Measurements from ENCODE around the gene SARM1.

The SARM1 gene

GRCh38 chr17:28369684-28370034, 1.8 kb upstream of the SARM1 start:
- FAIRE-seq = no peak

GRCh38 chr17:28370035-28370743, 1.3 kb upstream of the SARM1 start, which contains the start of gene VTN:
Gene VTN, minus strand, starts transcription at chr17:28370307. Its CDS starts 104 bp downstream, at chr17:28370203.
- FAIRE-seq = no peak

- FAIRE-seq = no peak
Measured at GRCh38 chr17:28370744-28371103, 770 bp upstream of the SARM1 start.

DNA sequence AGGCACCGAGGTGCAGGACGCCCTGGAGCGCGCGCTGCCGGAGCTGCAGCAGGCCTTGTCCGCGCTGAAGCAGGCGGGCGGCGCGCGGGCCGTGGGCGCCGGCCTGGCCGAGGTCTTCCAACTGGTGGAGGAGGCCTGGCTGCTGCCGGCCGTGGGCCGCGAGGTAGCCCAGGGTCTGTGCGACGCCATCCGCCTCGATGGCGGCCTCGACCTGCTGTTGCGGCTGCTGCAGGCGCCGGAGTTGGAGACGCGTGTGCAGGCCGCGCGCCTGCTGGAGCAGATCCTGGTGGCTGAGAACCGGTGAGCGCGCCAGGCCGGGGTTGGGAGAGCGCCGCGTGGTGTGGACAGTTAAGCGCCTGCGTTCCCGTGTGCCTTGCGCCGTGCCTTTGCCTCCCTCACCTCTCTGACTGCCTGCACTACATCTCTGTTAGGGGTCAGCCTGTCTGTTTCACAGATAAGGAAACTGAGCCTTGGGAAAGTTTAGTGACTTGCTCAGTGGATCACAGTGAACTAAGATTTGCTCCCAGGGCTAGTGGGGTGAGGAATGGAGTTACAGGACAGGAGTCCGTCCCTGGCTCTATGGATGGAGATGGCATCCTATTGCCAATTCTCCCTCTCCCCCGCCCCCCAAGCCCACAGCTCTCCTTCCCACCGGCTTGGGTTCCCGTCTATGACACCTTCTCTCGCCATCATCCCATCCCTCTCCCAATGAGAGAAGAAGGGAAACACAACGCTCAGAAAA, 880 bp downstream of the SARM1 start:
- no peak for FAIRE-seq

GRCh38 chr17:28372945-28373274, 1.4 kb downstream of the SARM1 start:
- FAIRE-seq = no peak

- FAIRE-seq = no peak
Measured at GRCh38 chr17:28379814-28380801, 8.6 kb downstream of the SARM1 start.

DNA sequence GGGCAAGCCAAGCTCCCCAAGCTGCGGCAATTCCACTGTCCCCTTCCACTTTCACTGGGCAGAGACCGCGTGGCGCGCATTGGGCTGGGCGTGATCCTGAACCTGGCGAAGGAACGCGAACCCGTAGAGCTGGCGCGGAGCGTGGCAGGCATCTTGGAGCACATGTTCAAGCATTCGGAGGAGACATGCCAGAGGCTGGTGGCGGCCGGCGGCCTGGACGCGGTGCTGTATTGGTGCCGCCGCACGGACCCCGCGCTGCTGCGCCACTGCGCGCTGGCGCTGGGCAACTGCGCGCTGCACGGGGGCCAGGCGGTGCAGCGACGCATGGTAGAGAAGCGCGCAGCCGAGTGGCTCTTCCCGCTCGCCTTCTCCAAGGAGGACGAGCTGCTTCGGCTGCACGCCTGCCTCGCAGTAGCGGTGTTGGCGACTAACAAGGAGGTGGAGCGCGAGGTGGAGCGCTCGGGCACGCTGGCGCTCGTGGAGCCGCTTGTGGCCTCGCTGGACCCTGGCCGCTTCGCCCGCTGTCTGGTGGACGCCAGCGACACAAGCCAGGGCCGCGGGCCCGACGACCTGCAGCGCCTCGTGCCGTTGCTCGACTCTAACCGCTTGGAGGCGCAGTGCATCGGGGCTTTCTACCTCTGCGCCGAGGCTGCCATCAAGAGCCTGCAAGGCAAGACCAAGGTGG, 9.8 kb downstream of the SARM1 start:
- no peak for FAIRE-seq

GRCh38 chr17:28384281-28385036, 13.0 kb downstream of the SARM1 start:
- no peak for FAIRE-seq

DNA sequence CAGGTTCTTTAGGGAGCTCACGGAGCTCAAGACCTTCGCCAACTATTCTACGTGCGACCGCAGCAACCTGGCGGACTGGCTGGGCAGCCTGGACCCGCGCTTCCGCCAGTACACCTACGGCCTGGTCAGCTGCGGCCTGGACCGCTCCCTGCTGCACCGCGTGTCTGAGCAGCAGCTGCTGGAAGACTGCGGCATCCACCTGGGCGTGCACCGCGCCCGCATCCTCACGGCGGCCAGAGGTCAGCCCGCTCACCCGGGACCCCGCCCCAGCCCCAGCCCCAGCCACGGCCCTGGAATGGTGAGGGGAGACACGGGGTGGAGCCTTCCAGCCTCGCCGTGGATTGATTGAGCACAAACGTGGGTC, 13.5 kb downstream of the SARM1 start:
- no peak for FAIRE-seq

GRCh38 chr17:28385406-28385805, 13.9 kb downstream of the SARM1 start:
- FAIRE-seq = no peak

DNA sequence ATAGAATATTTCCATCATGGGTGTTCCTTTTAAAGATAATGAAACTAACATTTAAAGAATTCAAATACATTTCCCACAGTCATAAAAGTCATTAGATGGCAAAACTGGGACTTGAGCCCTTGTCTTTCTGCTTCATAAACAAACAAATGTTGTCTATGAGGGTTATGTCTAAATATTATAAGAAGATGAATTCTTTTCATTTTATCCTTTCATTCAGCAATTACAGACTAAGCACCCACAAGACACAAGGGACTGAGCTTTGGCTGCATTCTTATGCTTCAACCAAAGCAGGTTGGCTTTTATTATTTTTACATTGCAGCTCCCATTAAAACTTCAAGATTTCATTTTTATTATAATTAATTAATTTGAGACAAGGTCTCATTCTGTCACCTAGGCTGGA, 14.9 kb downstream of the SARM1 start:
- no peak for FAIRE-seq

GRCh38 chr17:28388106-28388505, 16.6 kb downstream of the SARM1 start:
- no peak for FAIRE-seq

DNA sequence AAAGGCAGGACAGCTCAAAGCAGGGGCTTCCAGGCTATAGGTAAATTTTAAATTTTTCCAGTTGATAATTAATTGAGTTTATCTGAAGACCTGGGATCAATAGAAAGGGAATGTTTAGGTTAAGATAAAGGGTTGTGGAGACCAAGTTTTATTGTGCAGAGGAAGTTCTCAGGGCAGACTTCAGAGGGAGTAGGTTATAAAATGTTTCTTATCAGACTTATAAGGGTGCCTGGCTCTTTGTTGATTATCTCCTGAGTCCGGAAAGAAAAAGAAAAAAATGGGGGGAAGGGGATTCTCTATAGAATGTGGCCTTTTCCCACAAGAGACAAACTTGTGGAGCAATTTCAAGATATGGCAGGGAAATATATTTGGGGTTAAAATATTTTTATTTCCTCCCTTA, 18.6 kb downstream of the SARM1 start:
- no peak for FAIRE-seq

GRCh38 chr17:28390563-28390962, 19.1 kb downstream of the SARM1 start:
- no peak for FAIRE-seq

GRCh38 chr17:28390984-28391383, 19.5 kb downstream of the SARM1 start:
- no peak for FAIRE-seq

DNA sequence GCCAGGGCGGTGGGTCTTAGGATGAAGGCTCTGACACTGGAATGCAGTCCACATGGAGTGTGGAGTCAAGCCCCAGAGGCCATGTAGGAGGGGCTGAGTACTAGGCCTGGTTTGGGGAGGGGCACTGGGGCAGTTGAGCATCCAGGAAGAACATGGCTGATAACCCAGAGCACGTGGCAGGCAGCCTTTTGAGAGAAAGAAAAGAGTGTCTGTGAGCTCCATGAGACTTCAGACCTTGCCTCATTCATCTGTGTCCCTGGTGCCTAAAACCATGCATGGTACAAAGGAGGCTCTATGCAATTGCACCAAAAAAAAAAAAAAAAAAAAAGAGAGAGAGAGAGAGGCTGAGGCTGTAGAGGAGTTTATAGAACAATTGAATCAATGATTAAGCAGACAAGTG, 19.9 kb downstream of the SARM1 start:
- FAIRE-seq = no peak

DNA sequence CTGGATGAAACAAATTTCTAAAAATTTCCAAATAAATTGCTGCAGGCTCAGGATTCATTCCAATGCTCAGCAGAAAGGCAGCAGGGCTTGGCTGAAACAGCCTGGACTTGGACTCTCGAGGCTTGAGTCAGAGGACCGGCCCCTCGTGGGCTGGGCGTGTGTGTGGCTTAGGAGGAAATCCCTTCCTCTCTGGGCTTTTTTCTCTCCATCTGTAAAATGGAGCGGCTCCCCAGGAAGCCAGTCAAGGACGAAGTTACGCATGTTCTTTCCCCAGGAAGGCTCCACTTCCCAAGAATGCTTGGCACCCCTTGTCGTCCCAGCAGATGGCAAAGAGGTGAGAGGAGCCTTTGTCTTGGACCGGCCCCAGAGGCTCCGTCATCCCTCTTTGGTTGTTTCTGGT, 21.0 kb downstream of the SARM1 start:
- FAIRE-seq = no peak

DNA sequence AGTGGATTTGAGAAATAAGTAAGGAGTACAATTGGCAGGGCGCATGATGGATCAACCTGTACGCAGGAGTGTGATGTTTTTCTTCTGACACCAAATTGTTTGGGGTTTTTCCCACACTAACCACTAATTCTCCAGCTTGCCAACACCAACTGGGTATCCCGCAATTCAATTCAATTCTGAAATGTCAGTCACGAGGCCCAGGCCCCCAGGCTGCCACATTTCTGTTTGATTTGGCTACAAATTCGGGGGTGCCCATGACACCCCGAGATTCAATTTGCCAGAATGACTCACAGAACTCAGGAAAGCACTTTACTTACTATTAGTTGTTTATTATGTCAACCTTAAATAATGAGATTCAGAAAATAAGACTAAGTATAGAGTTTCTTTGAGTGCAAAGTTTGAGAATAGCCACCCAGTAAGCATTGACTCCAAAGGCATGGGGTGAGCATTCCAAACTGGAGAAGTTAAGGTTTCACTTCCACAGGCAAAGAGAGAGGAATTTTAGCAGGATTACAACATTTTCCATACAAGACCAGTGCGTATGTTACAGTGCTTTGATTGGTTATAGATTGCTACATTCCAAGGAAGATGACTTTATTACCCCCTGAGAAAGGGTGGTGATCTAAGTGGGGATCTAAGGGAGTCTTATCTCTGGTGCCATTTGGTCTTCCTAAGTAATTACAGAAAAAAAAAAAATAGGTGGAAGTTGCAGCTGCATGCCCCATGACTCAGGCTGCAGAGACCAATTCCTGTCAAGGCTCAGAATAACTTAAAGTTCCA, 23.0 kb downstream of the SARM1 start:
- no peak for FAIRE-seq

DNA sequence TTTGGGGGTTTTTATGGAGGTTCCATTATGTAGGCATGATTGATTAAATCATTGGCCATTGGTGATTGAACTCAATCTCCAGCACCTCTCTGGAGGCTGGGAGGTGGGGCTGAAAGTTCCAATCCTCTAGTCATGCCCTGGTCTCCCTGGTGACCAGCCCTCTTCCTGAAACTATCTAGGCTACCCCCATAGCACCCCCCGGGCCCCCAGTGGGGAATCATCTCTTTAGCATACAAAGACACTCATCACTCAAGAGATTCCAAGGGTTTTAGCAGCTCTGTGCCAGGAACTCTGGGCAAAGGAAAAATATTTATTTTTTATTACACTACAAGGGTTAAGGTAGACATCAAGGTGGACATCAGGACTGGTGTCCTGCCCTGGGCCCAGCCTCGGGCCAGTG, 23.9 kb downstream of the SARM1 start:
- no peak for FAIRE-seq

DNA sequence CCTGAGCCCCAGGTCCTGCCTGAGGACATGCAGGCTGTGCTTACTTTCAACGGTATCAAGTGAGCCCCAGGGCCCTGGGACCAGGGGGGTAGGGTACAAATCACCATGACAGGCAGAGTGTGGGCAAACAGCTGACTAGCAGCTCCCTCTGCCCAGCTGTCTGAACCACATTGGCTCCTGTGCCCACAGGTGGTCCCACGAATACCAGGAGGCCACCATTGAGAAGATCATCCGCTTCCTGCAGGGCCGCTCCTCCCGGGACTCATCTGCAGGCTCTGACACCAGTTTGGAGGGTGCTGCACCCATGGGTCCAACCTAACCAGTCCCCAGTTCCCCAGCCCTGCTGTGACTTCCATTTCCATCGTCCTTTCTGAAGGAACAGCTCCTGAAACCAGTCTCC, 24.5 kb downstream of the SARM1 start:
- no peak for FAIRE-seq

DNA sequence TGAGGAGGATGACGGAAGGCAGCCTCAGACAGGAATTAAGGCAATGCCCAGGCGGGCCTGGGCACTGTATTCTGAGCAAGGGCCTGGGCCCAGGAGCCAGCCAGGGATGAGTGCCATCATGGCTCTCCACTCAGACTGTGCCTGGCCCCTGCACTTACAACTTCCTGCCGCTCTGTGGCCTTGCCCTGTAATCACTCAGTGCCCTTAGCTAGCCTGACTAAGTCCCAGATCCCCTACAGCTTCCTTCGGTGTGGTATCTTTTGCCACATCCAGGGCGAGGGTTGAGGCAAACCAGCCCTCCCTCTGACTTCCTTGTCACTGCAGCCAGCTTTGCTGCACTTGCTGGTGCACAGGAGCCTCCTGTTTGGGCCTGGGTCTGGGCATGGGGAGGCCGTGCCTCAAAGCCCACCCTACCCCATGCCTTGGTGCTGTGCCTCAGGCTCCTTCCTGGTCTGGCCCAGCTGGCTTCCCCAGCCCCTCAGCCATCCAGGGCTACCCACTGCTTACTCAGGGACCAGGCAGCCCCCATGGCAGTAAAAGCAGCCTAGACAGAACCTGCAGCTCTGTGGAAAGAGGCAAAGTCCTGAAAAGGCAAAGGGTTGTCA, 25.2 kb downstream of the SARM1 start:
- no peak for FAIRE-seq

Data from colon (tissue), 2 donors.